Fibroblast of skin of left quadriceps (primary cell): ENCODE results near the gene GLYATL3.
"Not testable (repeated sequence)": the region's sequence is repeated elsewhere in the genome, so short reads cannot be mapped to it uniquely, and the experiment has no call there.

ENCODE experiments used
- DNase-seq, 2 experiments: peaks; one replicate each; pipeline ENCODE4 v3.0.0-alpha.2; 2013; ENCODE audit warnings: low read depth in 2 of 2

GLYATL3 gene

GRCh38 chr6:49499623-49500022, at the start of gene GLYATL3:
GLYATL3 (plus strand) TSS chr6:49499923; CDS start chr6:49511991, 12,068 bp downstream.
- no peak for DNase-seq

DNA sequence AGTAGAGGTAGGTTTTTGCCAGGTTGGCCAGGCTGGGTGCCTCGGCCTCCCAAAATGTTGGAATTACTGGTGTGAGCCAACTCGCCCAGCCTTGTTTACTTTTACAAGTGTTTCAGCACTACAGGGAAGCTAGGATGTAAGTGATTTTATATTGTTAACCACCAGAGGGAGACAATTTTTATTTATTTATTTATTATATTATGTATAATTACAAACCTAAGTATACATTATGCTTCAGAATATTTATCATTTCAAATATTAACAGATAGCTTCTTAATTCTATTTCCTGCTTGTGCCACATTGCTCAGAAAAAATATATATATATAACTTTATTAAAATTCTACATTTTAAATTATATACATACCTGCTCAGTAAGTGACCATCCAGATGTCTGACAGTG, 46.5 kb upstream of the GLYATL3 start:
- DNase-seq = no peak

- no peak for DNase-seq
Measured at GRCh38 chr6:49454787-49455709, 44.7 kb upstream of the GLYATL3 start.

GRCh38 chr6:49457771-49458170, 42.0 kb upstream of the GLYATL3 start:
- no peak for DNase-seq

GRCh38 chr6:49462071-49462470, 37.7 kb upstream of the GLYATL3 start:
- DNase-seq = no peak

GRCh38 chr6:49462599-49462926, 37.2 kb upstream of the GLYATL3 start:
- no peak for DNase-seq

DNA sequence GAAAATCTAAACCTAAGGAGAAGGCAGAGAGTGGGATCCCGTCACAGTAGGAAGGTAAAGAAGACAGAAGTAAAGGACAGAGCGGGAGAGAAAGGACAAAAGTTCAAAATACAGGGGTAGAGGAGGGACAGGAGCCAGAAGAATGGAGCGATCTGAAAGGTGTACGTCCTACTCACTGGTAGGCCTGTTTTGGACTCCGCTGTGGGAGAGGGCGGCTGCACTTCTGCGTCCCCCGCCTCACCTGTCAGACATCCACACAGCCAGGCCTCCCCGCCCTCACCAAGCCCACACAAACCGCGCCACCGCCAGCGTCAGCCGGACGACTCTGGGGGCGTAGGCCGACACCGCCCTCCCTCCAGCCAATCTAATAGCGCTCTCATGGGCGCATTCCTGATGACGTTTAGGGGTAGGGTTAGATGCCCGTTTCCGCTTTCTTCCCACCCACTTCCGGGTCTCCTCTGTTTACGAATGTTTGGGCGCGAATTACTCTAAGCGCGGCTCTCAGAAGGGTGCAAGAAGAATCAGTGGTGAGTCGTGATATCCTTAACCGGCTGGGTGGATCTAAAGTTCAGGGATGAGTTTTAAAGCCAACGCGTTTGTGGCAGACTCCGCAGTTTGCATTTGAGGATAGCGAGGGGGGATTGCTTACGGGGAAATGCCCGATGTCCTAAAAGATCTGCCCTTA, 36.7 kb upstream of the GLYATL3 start, which contains the start of the genes CENPQ and MMUT:
TSS of gene CENPQ (plus strand) at position 444 of the 685 bp plus-strand sequence. CDS start 6,807 bp downstream, outside the sequence.
TSS of gene MMUT (minus strand) at position 327 of the 685 bp plus-strand sequence. CDS start 3,787 bp downstream, outside the sequence.
- peak; percentile 78 to 83 for DNase-seq

GRCh38 chr6:49463612-49463967, 36.1 kb upstream of the GLYATL3 start:
- no peak for DNase-seq

- DNase-seq = no peak
Measured at GRCh38 chr6:49464691-49465090, 35.0 kb upstream of the GLYATL3 start.

DNA sequence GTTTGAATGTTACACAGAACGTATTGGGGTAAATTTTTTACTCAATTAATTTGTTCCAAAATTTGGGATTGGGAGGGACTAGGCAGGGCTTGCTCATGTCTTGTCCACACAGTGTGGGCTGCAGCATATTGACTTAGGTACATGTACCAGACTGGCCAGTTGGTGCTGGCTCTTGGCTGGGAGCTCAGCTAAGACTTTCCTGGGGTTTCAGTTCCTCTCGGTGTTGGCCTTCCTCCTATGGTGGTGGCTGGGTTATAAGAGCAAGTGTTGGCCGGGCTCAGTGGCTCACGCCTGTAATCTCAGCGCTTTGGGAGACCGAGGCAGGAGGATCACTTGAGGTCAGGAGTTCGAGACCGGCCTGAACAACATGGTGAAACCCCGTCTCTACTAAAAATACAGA, 31.7 kb upstream of the GLYATL3 start:
- no peak for DNase-seq

DNA sequence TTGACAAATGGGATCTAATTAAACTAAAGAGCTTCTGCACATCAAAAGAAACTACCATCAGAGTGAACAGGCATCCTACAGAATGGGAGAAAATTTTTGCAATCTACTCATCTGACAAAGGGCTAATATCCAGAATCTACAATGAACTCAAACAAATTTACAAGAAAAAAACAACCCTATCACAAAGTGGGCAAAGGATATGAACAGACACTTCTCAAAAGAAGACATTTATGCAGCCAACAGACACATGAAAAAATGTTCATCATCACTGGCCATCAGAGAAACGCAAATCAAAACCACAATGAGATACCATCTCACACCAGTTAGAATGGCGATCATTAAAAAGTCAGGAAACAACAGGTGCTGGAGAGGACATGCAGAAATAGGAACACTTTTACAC, 23.2 kb upstream of the GLYATL3 start:
- not testable (repeated sequence) for DNase-seq

DNA sequence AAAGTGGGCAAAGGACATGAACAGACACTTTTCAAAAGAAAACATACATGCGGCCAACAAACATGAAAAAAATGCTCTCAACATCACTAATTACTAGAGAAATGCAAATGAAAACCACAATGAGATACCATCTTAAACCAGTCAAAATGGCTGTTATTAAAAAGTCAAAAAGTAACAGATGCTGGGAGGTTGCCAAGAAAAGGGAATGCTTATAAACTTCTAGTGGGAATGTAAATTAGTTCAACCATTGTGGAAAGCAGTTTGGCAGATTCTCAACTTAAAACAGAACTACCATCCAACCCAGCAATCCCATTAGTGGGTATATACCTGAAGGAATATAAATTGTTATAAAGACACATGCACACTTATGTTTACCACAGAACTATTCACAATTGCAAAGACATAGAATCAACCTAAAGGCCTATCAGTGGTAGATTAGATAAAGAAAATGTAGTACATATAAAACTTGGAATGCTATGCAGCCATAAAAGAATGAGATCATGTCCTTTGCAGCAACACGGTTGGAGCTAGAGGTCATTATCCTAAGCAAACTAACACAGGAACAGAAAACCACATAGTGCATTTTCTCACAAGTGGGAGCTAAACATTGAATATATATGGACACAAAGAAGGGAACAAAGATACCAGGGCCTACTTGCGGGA, 20.3 kb upstream of the GLYATL3 start:
- no peak for DNase-seq

GRCh38 chr6:49481846-49482245, 17.9 kb upstream of the GLYATL3 start:
- DNase-seq = not testable (repeated sequence)

GRCh38 chr6:49483380-49483779, 16.3 kb upstream of the GLYATL3 start:
- DNase-seq = not testable (repeated sequence)

- DNase-seq = no peak
Measured at GRCh38 chr6:49490633-49491032, 9.1 kb upstream of the GLYATL3 start.

GRCh38 chr6:49497304-49497703, 2.4 kb upstream of the GLYATL3 start:
- DNase-seq = no peak

GRCh38 chr6:49499126-49499525, 597 bp upstream of the GLYATL3 start:
- DNase-seq = no peak

DNA sequence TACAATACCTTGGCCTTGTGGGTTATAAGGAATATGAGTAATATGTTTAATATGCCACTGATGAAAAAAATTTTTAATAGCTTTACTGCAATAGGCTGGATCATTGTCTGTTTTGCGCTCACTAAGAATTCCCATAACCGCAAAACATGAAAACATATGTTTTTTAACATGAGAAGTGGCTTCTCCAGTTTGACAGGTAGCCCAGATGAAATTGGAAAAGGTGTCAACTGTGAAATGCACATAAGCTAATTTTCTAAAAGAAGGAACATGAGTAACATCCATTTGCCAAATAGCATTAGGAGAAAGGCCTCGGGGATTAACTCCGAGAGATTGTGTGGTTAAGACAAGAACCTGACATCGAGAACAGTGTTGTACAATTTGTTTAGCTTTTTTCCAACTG, 4.9 kb downstream of the GLYATL3 start:
- no peak for DNase-seq

- no peak for DNase-seq
Measured at GRCh38 chr6:49506569-49507111, 6.9 kb downstream of the GLYATL3 start.

DNA sequence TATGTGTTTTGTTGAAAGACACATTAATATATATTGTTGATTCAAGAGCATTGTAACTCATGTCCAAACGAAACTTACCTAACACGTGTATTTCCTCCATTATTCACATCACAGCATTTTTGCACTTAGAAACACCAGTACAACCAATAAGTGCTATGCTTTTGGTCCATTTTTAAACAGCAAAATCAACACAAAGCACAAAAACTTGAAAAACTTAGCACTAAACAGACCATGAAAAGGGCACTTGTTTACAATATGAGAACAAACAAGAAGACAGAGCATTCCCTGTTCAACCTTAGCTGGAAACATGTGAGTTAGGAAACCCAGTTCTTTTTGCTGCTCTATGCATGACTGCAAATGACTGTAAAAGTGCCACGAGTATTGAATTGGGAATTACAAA, 9.6 kb downstream of the GLYATL3 start:
- DNase-seq = no peak

- DNase-seq = peak; percentile 56 to 57
Measured at GRCh38 chr6:49513153-49513989, 13.6 kb downstream of the GLYATL3 start.
